Esophagus squamous epithelium (tissue), 5 donors: Measurements from ENCODE around the gene SHC4. TPM values are rescaled to one million over a fixed set of nuclear protein-coding genes. Genes with fewer than 3 reads are reported as not detected.
"Not testable (repeated sequence)": the region's sequence is repeated elsewhere in the genome, so short reads cannot be mapped to it uniquely, and the experiment has no call there.

Experiments used
- DNase-seq: peaks from one replicate; lab custom pipeline; 2025; lab: John Stamatoyannopoulos, UW
- H3K27ac ChIP-seq, 4 donors: fragments of 200-600 bp; sonication (generic); one replicate each; pipeline ENCODE4 v1.5.1; 2016 to 2019; ENCODE audit warnings: mild to moderate bottlenecking in 1 of 4
- H3K27me3 ChIP-seq, 4 donors: fragments of 200-600 bp; sonication (generic); 1 replicate in 3 of 4; 2 replicates in 1 of 4; pipeline versions ENCODE4 v1.5.1 to v1.6.0; 2017 to 2021; ENCODE audit warnings: antibody characterized with exemption in 1 of 4
- H3K36me3 ChIP-seq, 3 donors: fragments of 200-600 bp; sonication (generic); one replicate each; pipeline ENCODE4 v1.5.1; 2016 to 2019
- H3K4me1 ChIP-seq, 3 donors: fragments of 200-600 bp; sonication (generic); one replicate each; pipeline ENCODE4 v1.5.1; 2017 to 2019
- H3K4me3 ChIP-seq, 4 donors: fragments of 200-600 bp; sonication (generic); 1 replicate in 3 of 4; 2 replicates in 1 of 4; pipeline ENCODE4 v1.5.1; 2016 to 2019; ENCODE audit warnings: mild to moderate bottlenecking in 2 of 4, moderate library complexity in 1 of 4
- H3K9me3 ChIP-seq, 3 donors: fragments of 200-600 bp; sonication (generic); one replicate each; pipeline ENCODE4 v1.5.1; 2016 to 2019
- CTCF ChIP-seq, 6 experiments: fragments of 450-650 bp in 4 of 6; fragments of 200-600 bp in 2 of 6; sonication (generic) in 2 of 6; IDR thresholded peaks; one replicate each; pipeline ENCODE4 v1.5.1; 2016 to 2019; ENCODE audit warnings: antibody characterized with exemption in 6 of 6, mild to moderate bottlenecking in 4 of 6, moderate library complexity in 4 of 6
- POLR2A ChIP-seq, 4 donors: fragments of 450-650 bp; IDR thresholded peaks; one replicate each; pipeline ENCODE4 v1.6.1; 2017; ENCODE audit warnings: antibody characterized with exemption in 4 of 4, mild to moderate bottlenecking in 4 of 4, moderate library complexity in 3 of 4
- whole genome bisulfite sequencing, 2 donors: methylation state at CpG; one replicate each; pipeline ENCODE4 v1.1.5; 2018; 5-methylcytosine and 5-hydroxymethylcytosine counted together
- intact Hi-C: fragments of 100-400 bp; cut with DNase I; formaldehyde crosslinking; loops from one replicate; pipeline ENCODE4 v1.15.0; 2022
- total RNA-seq, 4 donors: library from RNA; depleted of rRNA; stranded (reverse); fragments of >200 nt; gene quantifications; one replicate each; pipeline ENCODE4 v1.1.0, GENCODE V29; 2016
- donor health status: DM: yes; HTN: yes; CAD: no.

Gene SHC4
- total RNA-seq, 4 donors from 2014 or later = 0.18 to 0.50 (median 0.38) TPM; not detected in 1

- 74 to 92% methylated on average over 2 of the region's 2 CpGs for WGBS, 2 donors
- Histone ChIP-seq H3K4me1 (no peaks in the 10 kb centered on the region), H3K4me3 (no peak overlapping the region), H3K27ac (no peak overlapping the region), H3K36me3 (no peaks in the 10 kb centered on the region), H3K27me3 (no peaks in the 10 kb centered on the region), H3K9me3 (no peaks in the 10 kb centered on the region)
- DNase-seq = no peak
- TF ChIP-seq POLR2A (IDR thresholded peaks at IDR 0.05) = no peak
- intact Hi-C loops = no loop called here
These were observed 41.7 kb downstream of the SHC4 start for GRCh38 chr15:48922046-48922445.

- Histone ChIP-seq H3K27ac (no peak overlapping the region), H3K4me3 (no peak overlapping the region), H3K27me3 (no peaks in the 10 kb centered on the region), H3K9me3 (no peaks in the 10 kb centered on the region), H3K4me1 (no peaks in the 10 kb centered on the region), H3K36me3 (no peaks in the 10 kb centered on the region)
- DNase-seq = no peak
- intact Hi-C loops = no loop called here
- 57 to 67% methylated on average over 3 of the region's 3 CpGs for WGBS, 2 donors
- TF ChIP-seq POLR2A (IDR thresholded peaks at IDR 0.05) = no peak
- TF ChIP-seq CTCF (IDR thresholded peaks at IDR 0.05) = no peak
These were observed 47.0 kb downstream of the SHC4 start for GRCh38 chr15:48916721-48917120.

- TF ChIP-seq CTCF (IDR thresholded peaks at IDR 0.05) (no peak), POLR2A (IDR thresholded peaks at IDR 0.05) (no peak)
- intact Hi-C loops = no loop called here
- Histone ChIP-seq H3K4me3 (no peak overlapping the region), H3K27me3 (no peaks in the 10 kb centered on the region), H3K4me1 (no peaks in the 10 kb centered on the region), H3K27ac (no peak overlapping the region), H3K9me3 (no peaks in the 10 kb centered on the region), H3K36me3 (no peaks in the 10 kb centered on the region)
- whole genome bisulfite sequencing, 2 donors = 32 to 37% methylated on average over 3 of the region's 3 CpGs
- DNase-seq = no peak
These were observed 47.9 kb downstream of the SHC4 start for GRCh38 chr15:48915861-48916260.

GRCh38 chr15:48914717-48915116 is 49.0 kb downstream of the SHC4 start:
- H3K4me1 ChIP-seq = no peaks in the 10 kb centered on the region
- intact Hi-C loops = no loop called here
- 89 to 96% methylated on average over 3 of the region's 3 CpGs for WGBS, 2 donors
- no peaks in the 10 kb centered on the region for H3K27me3 ChIP-seq
- TF ChIP-seq CTCF (IDR thresholded peaks at IDR 0.05) (no peak), POLR2A (IDR thresholded peaks at IDR 0.05) (no peak)
- H3K27ac ChIP-seq = no peak overlapping the region
- H3K4me3 ChIP-seq = no peak overlapping the region
- no peaks in the 10 kb centered on the region for H3K36me3 ChIP-seq
- H3K9me3 ChIP-seq = no peaks in the 10 kb centered on the region
- DNase-seq = no peak

- DNase-seq = no peak
- Histone ChIP-seq H3K9me3 (no peaks in the 10 kb centered on the region), H3K4me1 (no peaks in the 10 kb centered on the region), H3K36me3 (no peaks in the 10 kb centered on the region), H3K27ac (no peak overlapping the region), H3K27me3 (no peaks in the 10 kb centered on the region), H3K4me3 (no peak overlapping the region)
- WGBS, 2 donors = 93% methylated on average over 4 of the region's 4 CpGs; no CpG with 5 or more reads in 1 of the 2 donors
- no peak for TF ChIP-seq POLR2A (IDR thresholded peaks at IDR 0.05)
- TF ChIP-seq CTCF (IDR thresholded peaks at IDR 0.05) = no peak
- intact Hi-C loops = no loop called here
These were observed 50.6 kb downstream of the SHC4 start for GRCh38 chr15:48913141-48913540.

- intact Hi-C loops, H3K36me3 ChIP-seq, H3K27ac ChIP-seq, H3K9me3 ChIP-seq, H3K27me3 ChIP-seq, H3K4me1 ChIP-seq, H3K4me3 ChIP-seq, DNase-seq: not testable (repeated sequence)
- WGBS, 2 donors = 67% methylated on average over 2 of the region's 2 CpGs
These were observed 53.2 kb downstream of the SHC4 start for GRCh38 chr15:48910554-48910953.

GRCh38 chr15:48909313-48909712 is 54.4 kb downstream of the SHC4 start:
- intact Hi-C loops, DNase-seq: not testable (repeated sequence)
- 63 to 79% methylated on average over 2 of the region's 2 CpGs for WGBS, 2 donors

More at GRCh38 chr15:48909313-48909712, 54.4 kb downstream of the SHC4 start:
- H3K27ac ChIP-seq, H3K4me3 ChIP-seq, H3K9me3 ChIP-seq, H3K36me3 ChIP-seq, H3K27me3 ChIP-seq, H3K4me1 ChIP-seq: not testable (repeated sequence)
